DOHH2 (cell line): Measurements from ENCODE around the gene SF3B3.

ENCODE experiments used
- H3F3A ChIP-seq: fragments of 200-600 bp; sonication (generic), shearing (Covaris generic); 2 replicates; pipeline ENCODE4 v1.6.0; 2016; ENCODE audit warnings: antibody characterized with exemption, mild to moderate bottlenecking; ENCODE audit not compliant: control insufficient read depth, insufficient read depth
- H3K27ac ChIP-seq: fragments of 200-600 bp; sonication (generic); 2 replicates; pipeline ENCODE4 v1.5.1; 2014; ENCODE audit warnings: low read depth, mild to moderate bottlenecking, low read length, moderate library complexity
- H3K27me3 ChIP-seq: fragments of 200-600 bp; sonication (generic); 2 replicates; pipeline ENCODE4 v1.6.1; 2014; ENCODE audit warnings: mild to moderate bottlenecking, low read length, mixed read lengths; ENCODE audit not compliant: control insufficient read depth
- H3K36me3 ChIP-seq: fragments of 200-600 bp; sonication (generic); 2 replicates; pipeline ENCODE4 v1.6.1; 2014; ENCODE audit warnings: mild to moderate bottlenecking, low read length, moderate library complexity, mixed read lengths; ENCODE audit not compliant: control insufficient read depth
- H3K4me1 ChIP-seq: fragments of 200-600 bp; sonication (generic); 2 replicates; pipeline ENCODE4 v1.6.1; 2014; ENCODE audit warnings: mild to moderate bottlenecking, low read length, mixed read lengths; ENCODE audit not compliant: control insufficient read depth
- H3K4me2 ChIP-seq: fragments of 200-600 bp; sonication (generic); 2 replicates; pipeline ENCODE4 v1.6.0; 2014; ENCODE audit warnings: mild to moderate bottlenecking, low read length, moderate library complexity
- H3K4me3 ChIP-seq: fragments of 200-600 bp; sonication (generic); 2 replicates; pipeline ENCODE4 v1.5.1; 2014; ENCODE audit warnings: mild to moderate bottlenecking, low read length, mixed read lengths
- H3K79me2 ChIP-seq: fragments of 200-600 bp; sonication (generic); 2 replicates; pipeline ENCODE4 v1.6.1; 2014; ENCODE audit warnings: mild to moderate bottlenecking, low read length, mixed read lengths; ENCODE audit not compliant: control insufficient read depth
- H3K9me2 ChIP-seq: fragments of 200-600 bp; sonication (generic); replicated peaks from 2 replicates; pipeline ENCODE4 v1.6.1; 2014; ENCODE audit warnings: mild to moderate bottlenecking, low read length, mixed read lengths; ENCODE audit not compliant: control insufficient read depth
- H3K9me3 ChIP-seq: fragments of 200-600 bp; sonication (generic); 2 replicates; pipeline ENCODE4 v1.6.1; 2014; ENCODE audit warnings: antibody characterized with exemption, low read length, mixed read lengths; ENCODE audit not compliant: control insufficient read depth, insufficient read depth
- H4K20me1 ChIP-seq: fragments of 200-600 bp; sonication (generic); 2 replicates; pipeline ENCODE4 v1.6.0; 2014; ENCODE audit warnings: low read depth, mild to moderate bottlenecking, antibody characterized with exemption, low read length, moderate library complexity; ENCODE audit not compliant: control insufficient read depth, insufficient read depth
- EZH2phosphoT487 ChIP-seq: fragments of 200-600 bp; sonication (generic); IDR thresholded peaks from 2 replicates; pipeline ENCODE4 v1.6.1; 2017; ENCODE audit warnings: borderline replicate concordance, mild to moderate bottlenecking, antibody characterized with exemption, low read length, moderate library complexity, mixed read lengths
- TF ChIP-seq, protein P1 (sequence below): fragments of 200-600 bp; sonication (generic); IDR thresholded peaks from one replicate; pipeline ENCODE4 v1.5.1; 2014; ENCODE audit warnings: antibody characterized with exemption, mild to moderate bottlenecking, low read depth, low read length; ENCODE audit not compliant: poor library complexity, severe bottlenecking

SF3B3 gene

DNA sequence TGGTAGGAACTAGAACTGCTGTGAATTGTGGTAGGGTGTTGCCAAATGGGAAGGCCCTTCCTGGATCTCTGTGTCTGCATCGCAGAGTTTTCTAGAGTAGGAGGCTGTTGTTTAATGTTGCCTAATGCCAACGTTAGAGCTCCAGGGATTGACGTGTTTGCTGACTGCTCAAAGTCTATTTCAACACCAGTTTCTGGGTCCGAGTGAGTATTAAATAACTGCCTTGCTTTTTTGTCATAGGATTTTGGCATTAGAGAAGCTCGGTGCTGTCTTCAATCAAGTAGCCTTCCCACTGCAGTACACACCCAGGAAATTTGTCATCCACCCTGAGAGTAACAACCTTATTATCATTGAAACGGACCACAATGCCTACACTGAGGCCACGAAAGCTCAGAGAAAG lies 40.0 kb downstream of the SF3B3 start:
- Histone ChIP-seq H3K79me2 (peaks cover 51% of the 10 kb centered on the region), H3K4me3 (no peak overlapping the region), H3K36me3 (peaks cover 99% of the 10 kb centered on the region), H3K9me2 (no peaks in the 10 kb centered on the region), H3K4me2 (no peak overlapping the region), H3K27ac (no peak overlapping the region), H3K9me3 (no peaks in the 10 kb centered on the region), H3K4me1 (no peaks in the 10 kb centered on the region), H4K20me1 (peaks cover 12% of the 10 kb centered on the region; the same call in 1 of the 2 replicates), H3K27me3 (no peaks in the 10 kb centered on the region), H3F3A (peaks cover 22% of the 10 kb centered on the region)
- TF ChIP-seq EZH2phosphoT487: no peak
- TF ChIP-seq, protein P1, sequence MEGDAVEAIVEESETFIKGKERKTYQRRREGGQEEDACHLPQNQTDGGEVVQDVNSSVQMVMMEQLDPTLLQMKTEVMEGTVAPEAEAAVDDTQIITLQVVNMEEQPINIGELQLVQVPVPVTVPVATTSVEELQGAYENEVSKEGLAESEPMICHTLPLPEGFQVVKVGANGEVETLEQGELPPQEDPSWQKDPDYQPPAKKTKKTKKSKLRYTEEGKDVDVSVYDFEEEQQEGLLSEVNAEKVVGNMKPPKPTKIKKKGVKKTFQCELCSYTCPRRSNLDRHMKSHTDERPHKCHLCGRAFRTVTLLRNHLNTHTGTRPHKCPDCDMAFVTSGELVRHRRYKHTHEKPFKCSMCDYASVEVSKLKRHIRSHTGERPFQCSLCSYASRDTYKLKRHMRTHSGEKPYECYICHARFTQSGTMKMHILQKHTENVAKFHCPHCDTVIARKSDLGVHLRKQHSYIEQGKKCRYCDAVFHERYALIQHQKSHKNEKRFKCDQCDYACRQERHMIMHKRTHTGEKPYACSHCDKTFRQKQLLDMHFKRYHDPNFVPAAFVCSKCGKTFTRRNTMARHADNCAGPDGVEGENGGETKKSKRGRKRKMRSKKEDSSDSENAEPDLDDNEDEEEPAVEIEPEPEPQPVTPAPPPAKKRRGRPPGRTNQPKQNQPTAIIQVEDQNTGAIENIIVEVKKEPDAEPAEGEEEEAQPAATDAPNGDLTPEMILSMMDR: no peak

DNA sequence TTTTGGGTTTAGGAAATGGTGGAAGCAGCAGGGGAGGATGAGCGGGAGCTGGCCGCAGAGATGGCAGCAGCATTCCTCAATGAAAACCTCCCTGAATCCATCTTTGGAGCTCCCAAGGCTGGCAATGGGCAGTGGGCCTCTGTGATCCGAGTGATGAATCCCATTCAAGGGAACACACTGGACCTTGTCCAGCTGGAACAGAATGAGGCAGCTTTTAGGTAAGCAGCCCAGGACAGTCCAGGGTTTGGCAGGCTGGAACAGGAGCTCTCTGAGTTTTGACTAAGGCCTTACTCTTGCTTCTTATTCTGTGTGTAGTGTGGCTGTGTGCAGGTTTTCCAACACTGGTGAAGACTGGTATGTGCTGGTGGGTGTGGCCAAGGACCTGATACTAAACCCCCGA lies 41.4 kb downstream of the SF3B3 start:
- H3K27ac ChIP-seq: no peak overlapping the region
- H3F3A ChIP-seq: peaks cover 21% of the 10 kb centered on the region
- H3K9me3 ChIP-seq: no peaks in the 10 kb centered on the region
- peaks cover 41% of the 10 kb centered on the region for H3K79me2 ChIP-seq
- H3K36me3 ChIP-seq: peaks cover 100% of the 10 kb centered on the region
- H4K20me1 ChIP-seq: peaks cover 10% of the 10 kb centered on the region; the same call in 1 of the 2 replicates
- H3K4me1 ChIP-seq: no peaks in the 10 kb centered on the region
- no peaks in the 10 kb centered on the region for H3K9me2 ChIP-seq
- no peak overlapping the region for H3K4me3 ChIP-seq
- TF ChIP-seq, protein P1: no peak
- TF ChIP-seq EZH2phosphoT487: no peak
- no peaks in the 10 kb centered on the region for H3K27me3 ChIP-seq
- H3K4me2 ChIP-seq: no peak overlapping the region

DNA sequence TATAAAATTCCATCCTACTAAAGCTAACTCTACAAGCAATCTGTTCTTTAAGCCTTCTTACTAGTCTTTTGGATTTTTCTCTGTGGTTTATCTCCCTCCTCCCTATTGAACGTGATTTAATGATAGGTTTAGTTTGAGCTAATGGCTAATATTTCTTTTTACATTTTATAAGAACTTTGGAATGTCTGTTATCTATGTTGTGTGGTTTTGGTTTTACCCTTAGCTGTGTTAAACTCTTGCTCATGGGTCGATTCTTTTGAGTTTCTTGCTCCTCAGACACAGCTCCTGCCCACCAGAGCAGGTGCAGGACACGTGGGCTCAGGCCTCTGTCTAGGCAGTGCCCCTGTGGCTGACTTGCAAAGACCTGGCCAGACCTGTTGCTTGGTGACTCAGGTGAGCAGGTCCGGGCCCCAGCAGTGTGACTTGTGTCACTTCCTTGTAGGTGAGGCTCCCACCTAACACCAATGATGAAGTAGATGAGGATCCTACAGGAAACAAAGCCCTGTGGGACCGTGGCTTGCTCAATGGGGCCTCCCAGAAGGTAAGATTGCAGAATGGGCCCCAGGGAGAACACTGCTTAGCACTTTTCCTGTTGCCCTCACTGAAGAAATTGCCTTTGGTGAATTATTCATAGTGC lies 45.1 kb downstream of the SF3B3 start:
- TF ChIP-seq EZH2phosphoT487: no peak
- TF ChIP-seq, protein P1: no peak
- H3K4me2 ChIP-seq: no peak overlapping the region
- H3F3A ChIP-seq: peaks cover 34% of the 10 kb centered on the region
- peaks cover 14% of the 10 kb centered on the region for H3K79me2 ChIP-seq
- H4K20me1 ChIP-seq: peaks cover 6% of the 10 kb centered on the region; the same call in 1 of the 2 replicates
- H3K9me3 ChIP-seq: no peaks in the 10 kb centered on the region
- peaks cover 98% of the 10 kb centered on the region for H3K36me3 ChIP-seq
- H3K4me3 ChIP-seq: no peak overlapping the region
- no peaks in the 10 kb centered on the region for H3K4me1 ChIP-seq
- H3K9me2 ChIP-seq: no peaks in the 10 kb centered on the region
- no peak overlapping the region for H3K27ac ChIP-seq
- H3K27me3 ChIP-seq: no peaks in the 10 kb centered on the region
